HG03064 (cell line): ENCODE results near the gene TATDN2.
A peak's percentile ranks its signal among the peaks of the same experiment; 100 is the strongest.

Experiments used
- ATAC-seq: cut with Tn5 transposase; IDR thresholded peaks from one replicate; pipeline ENCODE4 v1.9.1; 2021; ENCODE audit warnings: low read depth; ENCODE audit not compliant: unreplicated experiment

TATDN2 gene, protein sequence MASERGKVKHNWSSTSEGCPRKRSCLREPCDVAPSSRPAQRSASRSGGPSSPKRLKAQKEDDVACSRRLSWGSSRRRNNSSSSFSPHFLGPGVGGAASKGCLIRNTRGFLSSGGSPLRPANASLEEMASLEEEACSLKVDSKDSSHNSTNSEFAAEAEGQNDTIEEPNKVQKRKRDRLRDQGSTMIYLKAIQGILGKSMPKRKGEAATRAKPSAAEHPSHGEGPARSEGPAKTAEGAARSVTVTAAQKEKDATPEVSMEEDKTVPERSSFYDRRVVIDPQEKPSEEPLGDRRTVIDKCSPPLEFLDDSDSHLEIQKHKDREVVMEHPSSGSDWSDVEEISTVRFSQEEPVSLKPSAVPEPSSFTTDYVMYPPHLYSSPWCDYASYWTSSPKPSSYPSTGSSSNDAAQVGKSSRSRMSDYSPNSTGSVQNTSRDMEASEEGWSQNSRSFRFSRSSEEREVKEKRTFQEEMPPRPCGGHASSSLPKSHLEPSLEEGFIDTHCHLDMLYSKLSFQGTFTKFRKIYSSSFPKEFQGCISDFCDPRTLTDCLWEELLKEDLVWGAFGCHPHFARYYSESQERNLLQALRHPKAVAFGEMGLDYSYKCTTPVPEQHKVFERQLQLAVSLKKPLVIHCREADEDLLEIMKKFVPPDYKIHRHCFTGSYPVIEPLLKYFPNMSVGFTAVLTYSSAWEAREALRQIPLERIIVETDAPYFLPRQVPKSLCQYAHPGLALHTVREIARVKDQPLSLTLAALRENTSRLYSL

DNA sequence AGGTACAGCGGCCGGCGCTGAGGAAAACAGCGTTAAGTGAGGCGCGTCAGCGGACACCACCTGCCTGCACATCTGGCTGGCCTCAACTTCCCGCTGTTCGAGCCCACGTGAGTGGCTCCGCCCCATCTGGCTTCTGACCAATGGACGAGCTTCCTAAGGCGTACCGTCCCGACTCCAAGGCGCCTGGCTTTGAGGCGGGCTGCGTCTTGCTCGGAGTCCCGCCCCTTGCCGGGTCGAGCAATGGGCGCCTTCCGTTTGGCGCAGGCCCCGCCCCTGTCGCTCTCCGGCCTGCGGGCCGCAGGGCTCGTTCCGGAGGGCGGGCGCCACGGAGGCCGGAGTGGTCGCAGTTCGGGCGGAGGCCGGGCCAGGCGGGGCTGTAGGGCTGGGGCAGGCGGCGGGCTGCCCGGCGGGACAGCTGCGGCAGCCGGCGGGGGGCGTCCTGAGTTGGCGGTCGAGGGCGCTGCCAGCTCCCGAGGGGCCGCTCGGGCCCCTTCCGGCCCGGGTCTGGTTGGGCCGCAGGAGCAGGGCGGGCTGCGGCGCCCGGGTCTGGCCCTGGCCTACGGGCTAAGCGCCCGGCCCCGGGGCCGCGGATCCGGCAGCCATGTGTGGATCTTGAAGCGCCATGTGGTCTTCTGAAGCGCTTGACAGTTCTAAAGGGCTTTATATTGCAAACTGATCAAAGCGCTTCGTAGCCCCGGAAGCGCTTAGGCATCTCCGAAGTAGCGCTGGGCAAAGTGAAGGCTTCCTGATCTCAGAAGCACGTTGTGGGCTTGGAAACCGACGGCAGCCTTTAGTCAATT is at the start of gene TATDN2:
Gene TATDN2 (plus strand): TSS at position 276 of the 800 bp plus-strand sequence. CDS start 742 bp downstream, outside the sequence.
- peak; percentile 93 for ATAC-seq

DNA sequence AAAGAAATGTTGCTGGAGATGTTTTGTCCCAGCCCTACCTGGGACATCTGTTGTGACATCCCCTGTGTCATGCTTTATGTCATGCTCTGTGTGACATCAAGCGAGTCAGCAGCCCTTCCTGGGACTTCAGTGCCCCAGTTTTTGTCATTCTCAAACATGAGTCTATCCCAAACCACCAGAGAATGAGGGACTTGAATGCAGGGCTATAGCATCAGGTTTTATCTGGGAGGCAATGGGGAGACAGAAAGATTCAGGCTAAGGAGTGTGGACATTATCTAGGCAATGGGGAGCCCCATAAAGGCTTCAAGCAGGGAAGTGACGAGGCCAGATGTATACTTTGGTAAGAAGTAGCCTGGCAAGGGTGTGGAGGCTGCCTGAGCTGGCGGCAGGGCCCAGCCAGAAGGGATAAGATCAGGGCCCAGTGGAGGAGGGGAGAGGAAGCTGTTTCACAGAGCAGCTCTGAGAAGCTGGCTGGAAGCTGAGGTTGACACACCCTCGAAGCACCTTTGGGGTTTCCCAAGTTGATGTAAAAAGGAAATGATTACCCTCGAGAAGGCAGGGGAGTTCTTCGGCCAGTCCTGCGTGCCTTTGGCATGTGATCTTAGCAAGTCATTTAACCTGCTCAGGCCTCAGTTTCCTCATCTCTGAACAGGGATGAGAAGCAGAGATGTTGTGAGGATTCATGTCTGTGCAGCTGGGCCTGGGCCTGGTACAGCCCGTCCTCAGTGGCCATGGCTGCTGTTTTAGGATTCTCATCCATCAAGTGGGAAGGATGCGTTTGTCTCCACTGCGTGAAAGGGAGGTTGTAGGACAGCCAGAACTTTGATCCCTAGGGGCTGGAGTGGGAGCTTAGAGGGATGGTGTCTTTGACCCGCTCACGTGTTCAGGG is 49.3 kb upstream of the TATDN2 start:
- peak; percentile 72 for ATAC-seq

DNA sequence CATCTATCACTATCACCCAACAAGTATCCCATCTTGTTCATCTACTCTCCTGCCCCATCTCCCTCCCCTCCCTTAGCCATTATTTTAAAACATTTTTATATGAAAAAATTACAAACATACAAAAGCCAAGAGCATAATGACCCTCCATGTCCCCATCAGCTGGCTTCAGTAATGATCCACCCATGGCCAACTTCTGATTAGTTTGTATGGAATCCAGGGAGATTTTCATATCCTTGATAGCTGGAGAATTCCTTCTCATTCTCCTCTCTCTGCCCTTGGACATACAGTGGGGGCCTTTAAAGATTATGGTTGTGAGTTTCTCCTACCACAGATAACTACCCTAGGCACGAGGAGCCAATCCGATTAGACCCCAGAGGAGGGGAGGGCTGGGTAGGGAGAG is 43.3 kb upstream of the TATDN2 start:
- no peak for ATAC-seq

DNA sequence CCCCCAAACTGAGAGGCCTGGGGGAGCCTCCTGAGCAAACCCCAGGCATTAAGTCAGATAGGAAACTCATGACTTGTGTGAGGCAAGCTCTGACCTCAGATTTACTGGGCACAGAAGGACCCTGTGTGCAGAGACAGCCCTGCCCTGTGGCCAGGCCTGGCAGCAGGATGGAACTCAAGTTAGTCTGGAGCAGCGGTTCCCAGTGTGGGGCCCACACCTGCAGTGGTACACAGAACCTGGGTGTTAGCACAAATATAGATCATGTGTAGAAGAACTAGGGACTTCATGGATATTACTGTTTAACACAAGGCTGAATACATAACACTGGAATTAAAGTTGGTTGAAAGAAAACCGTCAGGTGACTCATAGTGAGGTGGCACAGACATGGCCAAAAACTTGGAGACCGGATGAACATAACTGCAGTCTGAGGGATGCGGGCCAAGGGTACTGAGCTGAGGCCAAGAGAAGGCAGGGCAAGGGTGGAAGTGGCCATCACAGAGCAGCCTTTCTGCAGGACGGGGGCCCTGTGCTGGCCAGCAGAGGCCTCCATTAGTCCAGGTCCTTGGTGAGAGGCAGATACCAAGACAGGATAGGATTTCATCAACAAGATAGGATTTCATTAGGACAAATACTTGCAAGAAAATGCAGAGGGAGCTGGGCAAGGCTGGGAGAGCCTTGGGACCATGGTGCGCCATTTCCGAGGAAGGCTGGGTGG is 42.7 kb upstream of the TATDN2 start:
- ATAC-seq: no peak

DNA sequence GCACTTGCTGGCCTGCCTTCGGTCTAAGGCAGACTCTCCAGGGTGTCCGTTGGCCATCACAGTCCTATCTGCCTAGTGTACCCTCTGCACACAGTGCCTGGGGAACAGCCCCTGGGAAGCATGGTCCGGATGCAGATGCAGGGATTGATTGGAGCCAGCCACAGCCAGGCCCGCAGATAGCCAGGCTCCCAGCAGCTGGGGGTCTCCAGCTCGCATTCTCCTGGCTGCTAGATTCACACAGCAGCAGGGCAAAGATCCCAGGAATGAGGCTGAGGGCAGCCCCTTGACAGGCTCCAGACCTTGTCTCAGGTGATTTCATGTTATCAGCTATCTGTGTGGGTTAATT is 42.1 kb upstream of the TATDN2 start:
- ATAC-seq: no peak

DNA sequence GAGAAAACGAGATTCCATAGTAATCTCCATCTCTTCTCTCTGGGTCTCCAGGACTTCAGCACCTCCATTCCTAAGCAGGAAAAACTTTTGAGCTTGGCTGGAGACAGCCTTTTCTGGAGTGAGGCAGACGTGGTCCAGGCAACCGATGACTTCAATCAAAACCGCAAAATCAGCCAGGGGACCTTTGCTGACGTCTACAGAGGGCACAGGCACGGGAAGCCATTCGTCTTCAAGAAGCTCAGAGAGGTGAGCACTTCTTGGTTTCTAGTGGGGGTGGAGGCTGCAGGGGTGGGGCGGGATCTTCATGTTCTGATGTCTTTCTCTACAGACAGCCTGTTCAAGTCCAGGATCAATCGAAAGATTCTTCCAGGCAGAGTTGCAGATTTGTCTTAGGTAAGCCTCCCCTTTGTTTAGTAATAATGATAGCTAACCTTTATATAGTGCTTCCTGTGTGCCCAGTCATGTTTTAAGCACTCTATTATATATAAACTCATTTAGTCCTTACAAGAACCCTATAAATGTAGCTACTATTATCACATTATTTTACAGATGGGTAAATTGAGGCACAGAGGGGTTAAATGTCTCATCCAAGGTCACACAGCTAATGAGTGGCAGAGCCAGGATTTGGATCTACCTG is 35.0 kb upstream of the TATDN2 start:
- no peak for ATAC-seq

DNA sequence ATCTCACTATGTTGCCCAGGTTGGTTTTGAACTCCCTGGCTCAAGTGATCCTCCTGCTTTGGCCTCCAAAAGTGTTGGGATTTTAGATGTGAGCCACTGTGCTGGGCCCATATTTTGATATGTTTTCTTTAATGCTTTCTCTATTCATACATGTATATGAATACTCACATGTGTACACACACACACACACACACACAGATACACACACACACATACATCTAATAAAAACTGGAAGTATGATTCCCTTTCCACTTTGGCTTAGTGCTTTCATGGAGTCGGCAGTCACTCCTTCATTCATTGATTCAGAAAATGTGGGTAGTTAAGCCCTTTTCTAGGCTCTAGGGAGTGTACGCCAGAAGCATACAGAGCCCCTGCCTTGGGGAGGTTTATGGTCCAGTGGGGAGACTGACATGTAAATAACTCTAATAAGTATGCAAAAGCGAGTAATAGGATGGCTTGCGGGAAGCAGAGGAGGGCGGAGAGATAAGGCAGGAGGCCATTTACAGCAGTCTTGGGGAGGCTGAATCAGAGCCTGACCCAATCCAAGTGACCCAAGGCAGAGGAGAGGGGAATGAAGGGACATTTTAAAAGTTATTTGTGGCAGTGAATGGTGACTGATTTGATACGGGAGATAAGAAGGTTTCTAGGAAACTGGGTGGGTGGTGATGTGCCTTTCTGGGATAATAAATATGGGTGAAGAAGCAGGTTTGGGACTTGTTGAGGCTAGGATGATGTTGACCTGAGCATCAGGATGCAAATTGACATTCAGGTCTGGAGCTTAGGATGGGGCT is 32.5 kb upstream of the TATDN2 start:
- ATAC-seq: no peak

DNA sequence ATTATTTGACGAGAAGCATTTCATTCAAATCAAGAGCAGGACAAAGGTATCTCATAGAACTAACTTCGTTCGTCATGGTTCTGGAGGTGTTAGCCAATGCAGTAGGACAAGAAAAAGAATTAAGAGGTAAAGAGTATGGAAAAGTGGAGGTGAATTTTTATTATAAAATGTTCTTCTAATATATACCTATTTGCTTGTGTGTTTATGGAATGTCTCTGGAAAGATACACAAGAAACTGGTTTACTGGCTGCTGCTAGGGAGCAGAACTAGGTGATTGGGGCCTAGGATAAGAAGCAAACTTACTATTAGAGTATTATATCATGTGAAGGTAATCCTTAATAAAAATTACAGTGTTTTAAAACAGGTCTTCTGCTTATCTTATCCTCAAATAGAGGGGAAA is 30.9 kb upstream of the TATDN2 start:
- ATAC-seq: no peak

DNA sequence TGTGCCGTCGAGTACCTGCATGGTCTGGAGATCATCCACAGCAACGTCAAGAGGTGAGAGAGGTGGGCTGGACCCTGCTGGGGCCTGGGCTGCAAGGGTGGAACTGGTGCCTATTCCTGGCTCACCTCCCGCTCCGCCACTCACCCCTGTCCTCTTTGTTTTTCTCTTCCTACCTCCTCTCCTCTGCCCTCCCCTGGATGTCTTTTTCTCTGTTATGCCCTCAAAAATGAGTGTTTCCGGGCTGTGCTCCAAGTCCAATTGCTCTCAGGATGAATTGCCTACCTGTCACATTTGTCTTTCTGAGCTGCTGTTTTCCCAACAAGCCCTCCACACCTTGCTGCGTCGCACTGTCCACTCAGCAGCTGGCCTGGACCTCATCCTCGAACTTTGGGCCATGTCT is 28.5 kb upstream of the TATDN2 start:
- ATAC-seq: no peak

DNA sequence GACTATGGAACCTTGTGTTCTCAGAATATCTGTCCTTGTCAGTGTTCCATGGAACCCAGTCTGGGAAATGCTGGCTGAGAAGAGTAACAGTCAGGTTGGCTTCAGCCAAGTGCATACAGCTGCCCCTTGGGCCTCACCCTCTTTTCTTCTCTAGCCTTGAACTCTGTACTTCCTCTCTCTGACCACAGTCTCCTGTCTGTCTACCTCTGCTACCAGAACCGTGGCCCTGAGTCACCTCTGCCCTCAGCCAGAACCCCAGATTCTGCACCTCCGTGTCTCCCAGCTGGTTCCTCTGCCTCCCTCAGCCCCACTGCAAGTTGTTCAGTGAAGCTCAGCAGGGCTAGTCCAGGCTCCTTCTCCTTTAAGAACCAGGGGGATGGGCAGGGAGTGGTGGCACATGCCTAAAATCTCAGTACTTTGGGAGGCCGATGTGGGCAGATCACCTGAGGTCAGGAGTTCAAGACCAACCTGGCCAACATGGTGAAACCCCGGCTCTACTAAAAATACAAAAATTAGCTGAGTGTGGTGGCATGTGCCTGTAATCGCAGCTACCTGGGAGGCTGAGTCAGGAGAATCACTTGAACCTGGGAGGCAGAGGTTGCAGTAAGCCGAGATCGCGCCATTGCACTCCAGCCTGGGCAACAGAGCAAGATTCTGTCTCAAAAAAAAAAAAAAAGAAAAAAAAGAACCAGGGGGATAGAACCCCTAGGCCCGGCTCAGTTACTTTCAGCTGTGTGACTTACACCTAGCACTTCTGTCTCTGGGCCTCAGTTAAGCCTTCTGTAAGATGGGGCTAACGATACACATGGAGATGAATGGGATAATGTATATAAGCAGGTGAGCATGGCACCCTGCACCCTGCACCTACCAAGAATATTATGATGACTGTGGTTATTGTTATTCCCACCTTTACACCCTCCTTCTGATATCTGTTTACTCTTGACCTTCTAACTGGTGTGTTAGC is 24.3 kb upstream of the TATDN2 start:
- ATAC-seq: peak; percentile 71

DNA sequence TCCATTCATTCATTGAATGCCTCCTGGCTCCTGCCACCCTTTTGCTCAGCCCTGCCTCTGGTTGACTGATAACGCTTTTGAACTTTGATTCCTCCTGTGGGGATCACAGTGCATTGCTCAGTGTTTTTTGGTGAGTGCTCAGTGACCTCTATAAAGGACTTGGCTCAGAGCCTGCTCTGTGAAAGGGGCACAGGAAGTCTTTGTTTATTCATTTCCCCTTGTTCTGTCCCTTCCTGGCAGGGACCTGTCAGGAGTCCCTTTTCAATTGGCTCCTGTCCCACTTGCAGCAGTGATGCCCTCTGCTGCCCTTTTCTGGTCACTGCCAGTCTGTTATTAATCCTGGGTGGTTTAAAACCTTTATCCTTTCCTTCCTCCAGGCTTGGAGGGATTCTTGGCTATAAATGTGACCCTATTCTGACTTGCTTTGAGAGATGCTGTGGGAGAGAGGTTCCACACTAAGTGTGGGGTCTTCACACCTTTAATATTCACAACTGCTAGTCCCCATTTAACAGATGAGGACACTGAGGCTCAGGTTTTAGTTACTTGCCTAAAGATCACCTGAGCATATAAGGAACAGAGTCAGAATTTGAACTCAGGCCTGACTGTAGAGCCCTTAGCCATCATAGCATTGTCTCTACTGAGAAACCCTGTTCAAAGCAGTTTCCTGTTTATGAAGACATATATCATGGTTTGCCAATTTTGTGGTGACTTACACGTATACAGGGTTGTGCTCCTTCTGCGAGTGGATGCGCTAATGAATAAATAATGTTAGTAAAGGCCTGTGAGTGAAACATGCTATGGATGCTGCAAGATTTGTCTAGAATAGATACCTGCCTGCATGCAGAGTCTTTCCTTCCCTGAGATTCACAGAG is 23.2 kb upstream of the TATDN2 start:
- ATAC-seq: no peak

DNA sequence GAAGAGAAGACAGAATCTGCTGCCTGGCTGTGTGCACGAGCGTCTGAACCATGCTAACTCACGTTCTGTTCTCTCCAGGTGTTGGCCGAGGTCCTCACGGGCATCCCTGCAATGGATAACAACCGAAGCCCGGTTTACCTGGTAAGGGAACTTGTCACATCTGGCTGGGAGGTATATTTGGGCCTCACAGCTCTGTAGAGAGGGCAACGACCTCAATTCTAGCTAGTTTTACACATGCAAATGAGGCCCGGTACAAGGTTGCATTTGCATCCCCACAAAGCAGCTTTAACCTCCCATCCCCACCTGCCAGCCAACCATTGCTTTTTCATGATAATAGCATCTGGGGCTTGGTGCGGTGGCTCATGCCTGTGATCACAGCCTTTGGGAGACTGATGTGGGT is 22.0 kb upstream of the TATDN2 start:
- ATAC-seq: no peak

DNA sequence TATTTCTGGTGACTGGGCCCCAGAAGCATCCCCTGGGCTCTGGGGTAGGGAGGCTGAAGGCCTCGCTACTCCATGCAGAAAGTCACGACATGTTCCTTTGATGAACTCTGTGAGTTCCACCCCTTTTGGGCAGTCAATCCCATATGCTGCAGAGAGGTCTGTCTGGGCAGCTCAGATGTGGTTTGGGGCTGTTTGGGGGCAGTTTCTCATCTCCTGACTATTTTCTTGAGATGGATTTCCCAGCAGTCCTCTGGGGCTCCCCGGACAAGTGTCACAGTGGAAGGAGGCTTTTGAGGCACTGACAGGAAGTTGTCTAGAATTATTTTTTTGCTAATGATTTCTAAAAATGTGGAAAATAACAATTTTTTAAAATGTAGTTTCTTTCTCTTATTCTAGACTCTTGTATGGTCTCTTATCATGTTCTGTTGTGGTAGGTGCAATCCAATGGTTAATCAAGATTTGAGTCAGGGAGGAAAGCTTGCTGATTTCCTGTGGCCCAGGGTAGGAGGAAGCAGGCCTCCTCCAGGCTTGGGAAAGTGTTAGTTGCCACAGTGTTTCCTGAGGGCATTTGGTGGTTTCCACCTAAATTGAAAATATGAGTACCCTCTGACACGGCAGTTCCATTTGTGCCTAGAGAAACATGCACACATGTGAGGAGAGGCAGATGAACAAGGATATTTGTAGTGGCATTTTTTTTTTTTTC is 19.9 kb upstream of the TATDN2 start:
- ATAC-seq: no peak

DNA sequence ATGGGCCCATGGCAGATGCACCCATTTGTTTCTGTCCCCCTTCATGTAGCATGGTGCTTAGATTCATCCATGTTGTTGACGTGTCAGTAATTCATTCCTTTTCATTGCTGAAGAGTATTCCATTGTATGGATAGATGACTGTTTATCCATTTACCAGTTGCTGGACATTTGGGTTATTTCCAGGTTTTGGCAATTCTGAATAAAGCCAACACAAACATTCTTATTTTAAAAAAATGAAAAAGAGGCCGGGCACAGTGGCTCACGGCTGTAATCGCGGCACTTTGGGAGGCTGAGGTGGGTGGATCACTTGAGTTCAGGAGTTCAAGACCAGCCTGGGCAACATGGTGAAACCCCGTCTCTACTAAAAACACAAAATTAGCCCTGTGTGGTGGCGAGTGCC is 18.7 kb upstream of the TATDN2 start:
- no peak for ATAC-seq

DNA sequence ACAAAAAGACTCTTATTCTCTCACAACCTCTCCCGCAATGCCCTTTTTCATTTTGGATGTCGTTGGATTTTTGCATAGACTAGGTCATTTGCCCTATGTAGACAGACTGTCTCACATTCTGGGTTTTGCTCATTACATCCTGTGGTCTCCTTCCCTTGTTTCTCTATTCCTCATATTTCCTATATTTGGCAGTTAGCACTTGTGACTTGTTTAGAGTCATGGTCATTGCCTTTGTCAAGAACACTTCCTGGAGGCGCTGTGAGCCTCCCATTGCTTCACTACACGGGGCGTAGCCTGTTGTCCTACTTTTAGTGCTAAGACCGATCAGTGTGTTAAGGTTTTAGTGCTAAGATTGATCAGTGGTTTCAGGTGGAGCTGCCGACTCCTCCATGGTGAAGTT is 16.1 kb upstream of the TATDN2 start:
- no peak for ATAC-seq

DNA sequence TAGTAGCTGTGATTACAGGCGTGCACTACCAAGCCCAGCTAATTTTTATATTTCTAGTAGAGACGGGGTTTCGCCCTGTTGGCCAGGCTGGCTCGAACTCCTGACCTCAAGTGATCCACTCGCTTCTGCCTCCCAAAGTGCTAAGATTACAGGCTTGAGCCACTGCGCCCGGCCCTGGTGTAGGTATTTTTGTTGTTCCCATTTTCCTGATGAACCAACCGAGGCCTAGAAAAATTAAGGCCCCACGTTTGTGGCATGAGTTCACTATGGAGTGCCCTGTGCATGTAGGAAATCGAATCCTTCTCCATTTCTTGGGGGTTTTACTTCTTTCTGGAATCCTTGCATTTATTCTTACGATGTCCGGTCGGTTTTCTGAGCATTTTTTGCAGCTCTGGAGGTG is 14.3 kb upstream of the TATDN2 start:
- no peak for ATAC-seq
